Neutrophil (primary cell): ENCODE measurements around the gene SSTR1.

Experiments used
- H3K27ac ChIP-seq: fragments of 200-600 bp; sonication (generic); 2 replicates; pipeline ENCODE4 v1.5.1; 2016; ENCODE audit warnings: mild to moderate bottlenecking, moderate library complexity
- H3K27me3 ChIP-seq: fragments of 200-600 bp; sonication (generic); 2 replicates; pipeline ENCODE4 v1.6.0; 2016; ENCODE audit warnings: mild to moderate bottlenecking
- H3K36me3 ChIP-seq: fragments of 200-600 bp; sonication (generic); 2 replicates; pipeline ENCODE4 v1.5.1; 2017
- H3K4me1 ChIP-seq, 2 experiments: fragments of 200-600 bp in 1 of 2; sonication (generic) in 1 of 2; 1 replicate in 1 of 2; 2 replicates in 1 of 2; pipeline versions ENCODE4 v1.5.1 to v1.6.1; 2013 to 2016; ENCODE audit warnings: low read depth in 1 of 2, low read length in 1 of 2, mild to moderate bottlenecking in 1 of 2, moderate library complexity in 1 of 2; ENCODE audit not compliant: control insufficient read depth in 1 of 2, insufficient read depth in 1 of 2
- H3K4me3 ChIP-seq, 2 experiments: fragments of 200-600 bp in 1 of 2; sonication (generic) in 1 of 2; 1 replicate in 1 of 2; 2 replicates in 1 of 2; pipeline ENCODE4 v1.5.1; 2013 to 2016; ENCODE audit warnings: low read depth in 1 of 2, low read length in 1 of 2, mild to moderate bottlenecking in 1 of 2, moderate library complexity in 1 of 2
- H3K9me3 ChIP-seq: fragments of 200-600 bp; sonication (generic); 2 replicates; pipeline ENCODE4 v1.5.1; 2016
- CTCF ChIP-seq: fragments of 200-600 bp; sonication (generic); IDR thresholded peaks from 2 replicates; pipeline ENCODE4 v1.5.1; 2016; ENCODE audit warnings: antibody characterized with exemption

Gene SSTR1

GRCh38 chr14:38207736-38208617 lies at the start of gene SSTR1:
TSS of gene SSTR1 (plus strand) at chr14:38207904. CDS start at chr14:38209390, 1,486 bp downstream.
- TF ChIP-seq CTCF, result no peak
- no peak within 1 kb of the TSS for H3K4me3 ChIP-seq
- H3K27ac ChIP-seq, result no peak within 1 kb of the TSS
- no peaks in the 10 kb centered on the region for H3K9me3 ChIP-seq
- peaks cover 3 to 13% of the 10 kb centered on the region in 2 experiments for H3K4me1 ChIP-seq
- no peaks in the 10 kb centered on the region for H3K36me3 ChIP-seq
- H3K27me3 ChIP-seq, result peaks cover 99% of the 10 kb centered on the region

- H3K36me3 ChIP-seq, result no peaks in the 10 kb centered on the region
- no peaks in the 10 kb centered on the region for H3K9me3 ChIP-seq
- H3K4me3 ChIP-seq, result no peak overlapping the region
- no peak for TF ChIP-seq CTCF
- H3K4me1 ChIP-seq, result no peaks in the 10 kb centered on the region
- no peak overlapping the region for H3K27ac ChIP-seq
- H3K27me3 ChIP-seq, result no peaks in the 10 kb centered on the region
Measured at GRCh38 chr14:38158468-38158867, 49.2 kb upstream of the SSTR1 start.

GRCh38 chr14:38168416-38168815 lies 39.3 kb upstream of the SSTR1 start:
- Histone ChIP-seq H3K36me3 (no peaks in the 10 kb centered on the region), H3K4me3 (no peak overlapping the region), H3K9me3 (no peaks in the 10 kb centered on the region), H3K27ac (no peak overlapping the region), H3K4me1 (no peaks in the 10 kb centered on the region), H3K27me3 (no peaks in the 10 kb centered on the region)
- no peak for TF ChIP-seq CTCF

GRCh38 chr14:38171197-38171596 lies 36.5 kb upstream of the SSTR1 start:
- Histone ChIP-seq H3K27ac (no peak overlapping the region), H3K4me3 (no peak overlapping the region), H3K9me3 (no peaks in the 10 kb centered on the region), H3K27me3 (no peaks in the 10 kb centered on the region), H3K36me3 (no peaks in the 10 kb centered on the region), H3K4me1 (no peaks in the 10 kb centered on the region)
- no peak for TF ChIP-seq CTCF

- Histone ChIP-seq H3K4me1 (no peaks in the 10 kb centered on the region), H3K4me3 (no peak overlapping the region), H3K27ac (no peak overlapping the region), H3K9me3 (no peaks in the 10 kb centered on the region), H3K36me3 (no peaks in the 10 kb centered on the region), H3K27me3 (no peaks in the 10 kb centered on the region)
- no peak for TF ChIP-seq CTCF
Measured at GRCh38 chr14:38174711-38175110, 33.0 kb upstream of the SSTR1 start.
